K562 (cell line): Measurements from ENCODE around the gene GAMT. TPM values are rescaled to one million over a fixed set of nuclear protein-coding genes. Genes with fewer than 3 reads are reported as not detected.

ENCODE experiments used
- ARID1B ChIP-seq: fragments of 450-650 bp; IDR thresholded peaks from 2 replicates; pipeline ENCODE4 v1.6.1; 2016; ENCODE audit warnings: antibody characterized with exemption, mild to moderate bottlenecking, inconsistent platforms
- BDP1 ChIP-seq: IDR thresholded peaks from 3 replicates; pipeline ENCODE4 v1.6.1; 2011; ENCODE audit not compliant: insufficient read length, insufficient read depth
- BRF2 ChIP-seq: IDR thresholded peaks from 3 replicates; pipeline ENCODE4 v1.6.1; 2011; ENCODE audit warnings: borderline replicate concordance, mild to moderate bottlenecking; ENCODE audit not compliant: insufficient read length, insufficient read depth
- CCAR2 ChIP-seq: fragments of 200-400 bp; formaldehyde crosslinking; IDR thresholded peaks from 2 replicates; pipeline ENCODE4 v1.6.1; 2017; ENCODE audit warnings: mild to moderate bottlenecking, low read depth, low read length
- DACH1 ChIP-seq: fragments of 450-650 bp; IDR thresholded peaks from 2 replicates; pipeline ENCODE4 v1.6.1; 2018; ENCODE audit not compliant: partially characterized antibody
- FOXP4 ChIP-seq: sonication (generic); formaldehyde crosslinking; IDR thresholded peaks from 2 replicates; pipeline ENCODE4 v1.8.0; 2022; ENCODE audit warnings: mild to moderate bottlenecking, missing genetic modification reagents, borderline replicate concordance
- HDAC6 ChIP-seq: IDR thresholded peaks from 2 replicates; pipeline ENCODE4 v1.6.1; 2012; ENCODE audit warnings: low read depth, mild to moderate bottlenecking, control low read depth, inconsistent platforms, low read length, moderate library complexity
- MBD1 ChIP-seq: fragments of 250-450 bp; sonication (Bioruptor Pico); IDR thresholded peaks from 2 replicates; pipeline ENCODE4 v1.8.0; 2022; ENCODE audit warnings: inconsistent platforms
- MLLT1 ChIP-seq, 2 experiments: fragments of 450-650 bp; IDR thresholded peaks; 2 replicates each; pipeline ENCODE4 v1.6.1; 2016
- NEUROD1 ChIP-seq: fragments of 150-350 bp; IDR thresholded peaks from 2 replicates; pipeline ENCODE4 v1.6.1; 2014; ENCODE audit warnings: borderline replicate concordance, low read length, low read depth; ENCODE audit not compliant: partially characterized antibody
- PKNOX1 ChIP-seq: fragments of 450-650 bp; IDR thresholded peaks from 2 replicates; pipeline ENCODE4 v1.6.1; 2016
- SREBF2 ChIP-seq: sonication (generic); formaldehyde crosslinking; IDR thresholded peaks from 2 replicates; pipeline ENCODE4 v1.4.0; 2020; ENCODE audit warnings: mild to moderate bottlenecking, missing genetic modification reagents
- SRSF7 ChIP-seq: fragments of 200-400 bp; formaldehyde crosslinking; optimal IDR thresholded peaks from 2 replicates; pipeline ENCODE3; 2017; ENCODE audit warnings: mild to moderate bottlenecking, low read depth, low read length
- TAF1 ChIP-seq: IDR thresholded peaks from 2 replicates; pipeline ENCODE4 v1.6.1; 2011; ENCODE audit warnings: mild to moderate bottlenecking, low read length, moderate library complexity; ENCODE audit not compliant: insufficient read depth, control insufficient read depth, severe bottlenecking; ENCODE audit errors: extremely low read depth
- TBP ChIP-seq: optimal IDR thresholded peaks from 2 replicates; pipeline ENCODE3; 2011; ENCODE audit warnings: low read depth, low read length, improper control_type of control experiment
- YY1 ChIP-seq, 3 experiments: IDR thresholded peaks; 2 replicates each; pipeline ENCODE4 v1.6.1; 2011; ENCODE audit warnings: low read length in 2 of 3, mild to moderate bottlenecking in 2 of 3, moderate library complexity in 2 of 3, borderline replicate concordance in 1 of 3, control low read depth in 1 of 3, low read depth in 1 of 3; ENCODE audit not compliant: insufficient read depth in 3 of 3, insufficient replicate concordance in 2 of 3, control insufficient read depth in 1 of 3, insufficient read length in 1 of 3; ENCODE audit errors: extremely low read depth in 1 of 3
- ZZZ3 ChIP-seq: fragments of 450-650 bp; IDR thresholded peaks from 2 replicates; pipeline ENCODE4 v1.6.1; 2016; ENCODE audit warnings: antibody characterized with exemption, mild to moderate bottlenecking, moderate library complexity
- polyA plus RNA-seq, 8 experiments: library from polyadenylated mRNA; depleted of rRNA in 4 of 8; stranded (reverse) in 5 of 8; unstranded in 3 of 8; fragments of >200 nt; fragmentation: Nextera tagmentation in 2 of 8; fragmentation: Illumina TruSeq in 1 of 8; extraction: Ambion mirVana in 2 of 8; extraction: Trizol in 1 of 8; gene quantifications; 2 replicates each; pipeline versions ENCODE4 v1.2.1 to v1.2.3, GENCODE V29; 2011 to 2014; ENCODE audit warnings: inconsistent platforms in 1 of 8, missing spikeins in 1 of 8
- total RNA-seq, 7 experiments: library from RNA; depleted of rRNA in 6 of 7; stranded (reverse); fragments of >200 nt in 6 of 7; fragmentation: Illumina TruSeq in 2 of 7; extraction: Trizol in 2 of 7; gene quantifications; 2 replicates each; pipeline versions ENCODE4 v1.2.1 to v1.2.3, GENCODE V29; 2011 to 2021; ENCODE audit warnings: low replicate concordance in 1 of 7

Gene GAMT
- total and polyA plus RNA-seq, 9 of the 15 experiments (the other 6 are each of a cell fraction or from before 2014, with no cell fraction given), result 1.3 to 35.3 (median 27.2) TPM

GRCh38 chr19:1383312-1384084 lies 17.8 kb downstream of the GAMT start, which contains the start of gene NDUFS7 (continued):
- TF ChIP-seq ARID1B (peak; percentile 63), DACH1 (peak; percentile 12), CCAR2 (no peak), BRF2 (no peak), NEUROD1 (peak; percentile 95), SREBF2 (CRISPR knock-in tag) (no peak), ZZZ3 (no peak), FOXP4 (CRISPR knock-in tag) (peak; percentile 82; the same call in 1 of the 2 replicates), PKNOX1 (no peak; the same call in 1 of the 2 replicates), YY1 (IDR thresholded peaks at IDR 0.05; ENCODE audit: borderline replicate concordance in 1 of 3, control insufficient read depth in 1 of 3, extremely low read depth in 1 of 3, insufficient read depth in 3 of 3, insufficient read length in 1 of 3, insufficient replicate concordance in 2 of 3, low read depth in 1 of 3, low read length in 2 of 3) (peak; percentile 92 to 99 (median 97)), MLLT1 (IDR thresholded peaks at IDR 0.05) (0 out of 4 replicates have a peak, but pooled peaks have one; percentile 10 to 29), MBD1 (CRISPR knock-in tag) (no peak), TBP (peak; percentile 99), SRSF7 (peak; percentile 58), BDP1 (peak; percentile 94), TAF1 (peak; percentile 98), HDAC6 (no peak; the same call in 1 of the 2 replicates)
